Measurements from ENCODE around the gene PROSER2.

The PROSER2 gene

DNA sequence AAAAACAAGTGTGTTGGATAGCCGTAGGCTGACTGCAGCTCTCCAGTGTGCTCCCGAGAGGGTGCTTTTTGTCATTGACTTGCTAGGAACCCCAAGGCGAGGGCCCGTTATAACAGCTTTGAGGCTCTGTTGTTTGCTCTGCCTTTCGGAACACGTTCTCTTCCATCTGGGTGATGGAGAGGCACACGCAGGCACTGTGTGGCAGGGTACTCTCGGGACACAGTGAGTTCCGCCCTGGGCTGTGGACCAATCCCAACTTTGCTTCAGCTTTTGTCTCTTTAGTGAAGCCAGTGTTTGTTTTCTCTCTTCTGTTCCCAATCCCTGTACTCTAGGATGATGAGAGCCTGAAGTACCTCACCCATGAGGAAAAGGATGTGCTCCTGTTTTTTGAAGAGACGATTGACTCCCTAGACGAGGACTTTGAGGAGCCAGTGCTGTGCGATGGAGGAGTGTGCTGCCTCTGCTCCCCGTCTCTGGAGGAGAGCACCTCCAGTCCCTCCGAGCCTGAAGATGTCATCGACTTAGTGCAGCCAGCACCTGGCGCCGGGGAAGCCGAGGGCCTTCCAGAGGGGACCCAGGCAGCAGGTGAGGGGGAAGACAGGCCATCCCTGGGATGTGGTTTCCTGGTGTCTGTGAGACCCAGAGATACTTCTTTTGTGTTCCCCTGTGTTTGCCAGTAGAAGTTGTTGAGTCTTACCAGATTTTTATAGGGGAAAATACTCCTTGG is 43.2 kb downstream of the PROSER2 start:
- peaks cover 3% of the 10 kb centered on the region for H3K4me1 Mint-ChIP-seq
- H3K9me3 Mint-ChIP-seq: no peaks in the 10 kb centered on the region
- no peak overlapping the region for H3K27ac Mint-ChIP-seq
- TF ChIP-seq, protein P1, sequence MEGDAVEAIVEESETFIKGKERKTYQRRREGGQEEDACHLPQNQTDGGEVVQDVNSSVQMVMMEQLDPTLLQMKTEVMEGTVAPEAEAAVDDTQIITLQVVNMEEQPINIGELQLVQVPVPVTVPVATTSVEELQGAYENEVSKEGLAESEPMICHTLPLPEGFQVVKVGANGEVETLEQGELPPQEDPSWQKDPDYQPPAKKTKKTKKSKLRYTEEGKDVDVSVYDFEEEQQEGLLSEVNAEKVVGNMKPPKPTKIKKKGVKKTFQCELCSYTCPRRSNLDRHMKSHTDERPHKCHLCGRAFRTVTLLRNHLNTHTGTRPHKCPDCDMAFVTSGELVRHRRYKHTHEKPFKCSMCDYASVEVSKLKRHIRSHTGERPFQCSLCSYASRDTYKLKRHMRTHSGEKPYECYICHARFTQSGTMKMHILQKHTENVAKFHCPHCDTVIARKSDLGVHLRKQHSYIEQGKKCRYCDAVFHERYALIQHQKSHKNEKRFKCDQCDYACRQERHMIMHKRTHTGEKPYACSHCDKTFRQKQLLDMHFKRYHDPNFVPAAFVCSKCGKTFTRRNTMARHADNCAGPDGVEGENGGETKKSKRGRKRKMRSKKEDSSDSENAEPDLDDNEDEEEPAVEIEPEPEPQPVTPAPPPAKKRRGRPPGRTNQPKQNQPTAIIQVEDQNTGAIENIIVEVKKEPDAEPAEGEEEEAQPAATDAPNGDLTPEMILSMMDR (IDR thresholded peaks at IDR 0.05; ENCODE audit: unreplicated experiment in 3 of 3): no peak
- no peak overlapping the region for H3K4me3 Mint-ChIP-seq
- H3K36me3 Mint-ChIP-seq (ENCODE audit: low read depth): no peaks in the 10 kb centered on the region
- peaks cover 10% of the 10 kb centered on the region for H3K27me3 Mint-ChIP-seq (ENCODE audit: low read depth)

- peaks cover 14% of the 10 kb centered on the region for H3K4me1 Mint-ChIP-seq
- H3K4me3 Mint-ChIP-seq: no peak overlapping the region
- no peaks in the 10 kb centered on the region for H3K36me3 Mint-ChIP-seq (ENCODE audit: low read depth)
- H3K9me3 Mint-ChIP-seq: no peaks in the 10 kb centered on the region
- TF ChIP-seq, protein P1 (IDR thresholded peaks at IDR 0.05; ENCODE audit: unreplicated experiment in 3 of 3): no peak
- H3K27me3 Mint-ChIP-seq (ENCODE audit: low read depth): peaks cover 10% of the 10 kb centered on the region
- H3K27ac Mint-ChIP-seq: no peak overlapping the region
Measured at GRCh38 chr10:11869219-11869618, 46.1 kb downstream of the PROSER2 start.

DNA sequence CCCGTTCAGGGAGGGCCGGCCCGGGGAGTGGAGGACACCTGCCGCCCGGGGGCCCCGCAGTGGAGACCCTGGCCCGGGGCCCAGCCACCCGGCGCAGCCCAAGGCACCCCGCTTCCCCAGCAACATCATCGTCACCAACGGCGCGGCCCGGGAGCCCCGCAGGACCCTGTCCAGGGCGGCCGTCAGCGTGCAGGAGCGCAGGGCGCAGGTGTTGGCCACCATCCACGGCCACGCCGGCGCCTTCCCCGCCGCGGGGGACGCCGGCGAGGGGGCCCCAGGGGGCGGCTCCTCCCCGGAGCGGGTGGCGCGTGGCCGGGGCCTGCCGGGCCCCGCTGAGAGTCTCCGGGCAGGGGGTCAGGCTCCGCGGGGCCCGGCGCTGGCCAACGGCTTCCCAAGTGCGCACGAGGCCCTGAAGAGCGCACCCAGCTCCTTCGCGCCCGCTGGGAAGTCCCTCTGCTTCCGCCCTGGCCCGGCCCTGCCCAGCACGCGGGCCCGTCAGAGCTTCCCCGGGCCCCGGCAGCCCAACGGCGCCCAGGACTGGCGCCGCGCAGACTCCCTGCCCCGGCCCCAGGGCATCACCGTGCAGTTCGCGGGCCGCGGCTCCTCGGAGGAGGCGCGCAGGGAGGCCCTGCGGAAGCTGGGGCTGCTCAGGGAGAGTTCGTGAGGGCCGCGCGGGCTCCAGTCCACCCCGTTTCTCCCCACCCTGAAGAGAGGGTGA is 46.7 kb downstream of the PROSER2 start:
- H3K9me3 Mint-ChIP-seq: no peaks in the 10 kb centered on the region
- no peak overlapping the region for H3K4me3 Mint-ChIP-seq
- H3K27ac Mint-ChIP-seq: no peak overlapping the region
- peaks cover 21% of the 10 kb centered on the region for H3K4me1 Mint-ChIP-seq
- H3K36me3 Mint-ChIP-seq (ENCODE audit: low read depth): no peaks in the 10 kb centered on the region
- peaks cover 10% of the 10 kb centered on the region for H3K27me3 Mint-ChIP-seq (ENCODE audit: low read depth)
- TF ChIP-seq, protein P1 (IDR thresholded peaks at IDR 0.05; ENCODE audit: unreplicated experiment in 3 of 3): no peak

DNA sequence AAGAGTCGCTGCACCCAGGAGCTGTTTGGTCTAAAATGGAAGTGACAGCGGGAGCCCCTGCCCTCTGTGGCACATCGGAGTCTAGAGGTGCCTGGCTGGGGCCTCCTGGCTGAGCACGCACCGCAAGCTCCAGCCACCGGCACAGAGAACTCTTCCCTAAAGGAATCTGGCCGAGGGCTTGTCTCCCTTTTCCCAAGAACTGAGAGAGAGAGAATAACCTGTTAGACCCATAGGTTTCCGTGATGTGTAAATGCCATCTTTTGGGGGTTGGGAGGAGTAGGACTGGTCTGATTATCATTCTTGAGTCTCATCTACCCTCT is 47.3 kb downstream of the PROSER2 start:
- TF ChIP-seq, protein P1 (IDR thresholded peaks at IDR 0.05; ENCODE audit: unreplicated experiment in 3 of 3): no peak
- H3K27me3 Mint-ChIP-seq (ENCODE audit: low read depth): peaks cover 10% of the 10 kb centered on the region
- H3K27ac Mint-ChIP-seq: no peak overlapping the region
- no peaks in the 10 kb centered on the region for H3K36me3 Mint-ChIP-seq (ENCODE audit: low read depth)
- H3K4me3 Mint-ChIP-seq: no peak overlapping the region
- peaks cover 26% of the 10 kb centered on the region for H3K4me1 Mint-ChIP-seq
- no peaks in the 10 kb centered on the region for H3K9me3 Mint-ChIP-seq

DNA sequence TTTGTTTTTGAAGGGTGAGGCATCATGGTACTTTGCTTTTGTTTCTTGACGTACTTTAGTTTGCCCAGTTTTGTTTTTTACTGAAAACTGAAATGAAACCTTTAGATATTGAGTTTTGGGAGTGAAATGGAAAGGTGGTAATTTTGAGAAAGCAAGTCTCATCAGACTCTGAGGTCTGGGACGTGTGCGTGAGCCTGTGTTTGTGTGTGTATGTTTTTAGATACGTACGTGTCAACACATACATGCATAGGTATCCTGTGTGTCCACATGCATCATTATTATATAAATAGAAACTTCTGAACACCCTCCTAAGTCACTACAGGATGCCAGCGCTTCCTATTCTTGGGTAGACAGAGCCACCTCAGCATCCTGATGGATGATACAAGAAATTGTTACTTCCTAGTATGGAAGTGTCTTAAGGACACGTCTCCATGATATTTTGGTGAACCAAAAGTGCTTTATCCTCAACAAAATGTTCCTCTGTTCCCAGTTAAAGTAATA is 47.8 kb downstream of the PROSER2 start:
- TF ChIP-seq, protein P1 (IDR thresholded peaks at IDR 0.05; ENCODE audit: unreplicated experiment in 3 of 3): no peak
- Mint-ChIP-seq H3K27me3 (ENCODE audit: low read depth) (peaks cover 10% of the 10 kb centered on the region), H3K9me3 (no peaks in the 10 kb centered on the region), H3K4me3 (no peak overlapping the region), H3K27ac (peak overlapping the region; percentile 1 to 39 (median 9)), H3K36me3 (ENCODE audit: low read depth) (no peaks in the 10 kb centered on the region), H3K4me1 (peaks cover 32% of the 10 kb centered on the region)

Measured in nephron (organoid).